Measurements from ENCODE around the gene IFT25. TPM values are rescaled to one million over a fixed set of nuclear protein-coding genes. Genes with fewer than 3 reads are reported as not detected.
"Not testable (repeated sequence)": the region's sequence is repeated elsewhere in the genome, so short reads cannot be mapped to it uniquely, and the experiment has no call there.

Gene IFT25
- polyA plus RNA-seq, 2 donors: 18.9 to 23.7 TPM

DNA sequence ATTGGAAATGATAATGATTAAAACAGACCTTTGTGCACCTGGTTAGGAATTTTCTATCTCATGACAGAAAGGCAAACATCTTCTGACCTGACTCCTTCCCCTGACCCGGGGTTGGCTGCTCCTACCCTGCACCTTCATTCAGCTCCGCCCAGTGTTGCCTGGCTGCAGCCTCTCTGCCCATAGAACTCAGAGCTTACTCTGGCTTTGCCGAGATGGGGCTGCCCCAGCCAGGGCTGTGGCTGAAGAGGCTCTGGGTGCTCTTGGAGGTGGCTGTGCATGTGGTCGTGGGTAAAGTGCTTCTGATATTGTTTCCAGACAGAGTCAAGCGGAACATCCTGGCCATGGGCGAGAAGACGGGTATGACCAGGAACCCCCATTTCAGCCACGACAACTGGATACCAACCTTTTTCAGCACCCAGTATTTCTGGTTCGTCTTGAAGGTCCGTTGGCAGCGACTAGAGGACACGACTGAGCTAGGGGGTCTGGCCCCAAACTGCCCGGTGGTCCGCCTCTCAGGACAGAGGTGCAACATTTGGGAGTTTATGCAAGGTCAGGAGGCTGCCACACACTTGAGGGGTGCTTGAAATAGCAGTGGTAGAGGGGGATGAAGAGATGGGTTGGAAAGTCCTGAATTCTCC, 51.4 kb downstream of the IFT25 start, which contains the start of gene DIO1:
Gene DIO1, plus strand, starts transcription at position 189 of the 638 bp plus-strand sequence. Its CDS starts 24 bp downstream, at position 213.
- peaks cover 0 to 6% of the 10 kb centered on the region in 2 donors for H3K4me1 ChIP-seq (ENCODE audit: control insufficient read depth in 2 of 2, insufficient read depth in 2 of 2, low read length in 1 of 2)
- H3K27ac ChIP-seq (ENCODE audit: low read depth in 2 of 2, low read length in 1 of 2): no peak within 1 kb of the TSS
- no peaks in the 10 kb centered on the region for H3K27me3 ChIP-seq (ENCODE audit: control insufficient read depth in 1 of 2, insufficient read depth in 2 of 2, low read length in 2 of 2)
- WGBS, 2 donors: 71 to 74% methylated on average over 14 of the region's 14 CpGs
- no peaks in the 10 kb centered on the region for H3K9me3 ChIP-seq (ENCODE audit: control insufficient read depth in 2 of 2, insufficient read depth in 1 of 2, low read depth in 1 of 2, low read length in 1 of 2)
- no peaks in the 10 kb centered on the region for H3K36me3 ChIP-seq (ENCODE audit: control insufficient read depth in 2 of 2, insufficient read depth in 2 of 2, low read length in 1 of 2)
- no peak within 1 kb of the TSS for H3K4me3 ChIP-seq (ENCODE audit: low read depth in 1 of 2, low read length in 2 of 2)

GRCh38 chr1:53892911-53893310, 52.6 kb downstream of the IFT25 start:
- Histone ChIP-seq H3K4me3 (ENCODE audit: low read depth in 1 of 2, low read length in 2 of 2) (no peak overlapping the region), H3K4me1 (ENCODE audit: control insufficient read depth in 2 of 2, insufficient read depth in 2 of 2, low read length in 1 of 2) (peaks cover 0 to 6% of the 10 kb centered on the region in 2 donors), H3K27ac (ENCODE audit: low read depth in 2 of 2, low read length in 1 of 2) (no peak overlapping the region), H3K36me3 (ENCODE audit: control insufficient read depth in 2 of 2, insufficient read depth in 2 of 2, low read length in 1 of 2) (no peaks in the 10 kb centered on the region), H3K27me3 (ENCODE audit: control insufficient read depth in 1 of 2, insufficient read depth in 2 of 2, low read length in 2 of 2) (no peaks in the 10 kb centered on the region), H3K9me3 (ENCODE audit: control insufficient read depth in 2 of 2, insufficient read depth in 1 of 2, low read depth in 1 of 2, low read length in 1 of 2) (no peaks in the 10 kb centered on the region)
- 70 to 81% methylated on average over 5 of the region's 5 CpGs for WGBS, 2 donors

DNA sequence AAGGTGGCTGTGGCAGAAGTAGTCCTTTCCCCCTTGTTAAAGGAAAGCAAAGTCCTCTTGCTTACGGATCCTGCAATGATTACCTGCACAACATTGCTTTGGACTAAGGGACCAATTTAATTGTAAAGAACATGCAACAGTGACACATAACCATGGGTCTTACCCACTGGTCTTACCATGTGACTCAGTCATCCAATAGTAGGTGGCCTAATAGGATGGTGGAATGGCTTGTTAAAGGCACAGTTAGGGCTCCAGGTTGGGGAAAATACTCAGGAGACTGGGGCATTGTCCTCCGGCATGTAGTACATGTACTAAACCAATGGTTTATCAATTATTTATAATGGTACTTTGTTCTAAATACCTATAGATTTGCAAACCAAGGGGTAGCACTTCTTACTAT, 53.8 kb downstream of the IFT25 start:
- H3K27ac ChIP-seq (ENCODE audit: low read depth in 2 of 2, low read length in 1 of 2): no peak overlapping the region
- no peaks in the 10 kb centered on the region for H3K36me3 ChIP-seq (ENCODE audit: control insufficient read depth in 2 of 2, insufficient read depth in 2 of 2, low read length in 1 of 2)
- peaks cover 0 to 7% of the 10 kb centered on the region in 2 donors for H3K4me1 ChIP-seq (ENCODE audit: control insufficient read depth in 2 of 2, insufficient read depth in 2 of 2, low read length in 1 of 2)
- H3K9me3 ChIP-seq (ENCODE audit: control insufficient read depth in 2 of 2, insufficient read depth in 1 of 2, low read depth in 1 of 2, low read length in 1 of 2): no peaks in the 10 kb centered on the region
- no peaks in the 10 kb centered on the region for H3K27me3 ChIP-seq (ENCODE audit: control insufficient read depth in 1 of 2, insufficient read depth in 2 of 2, low read length in 2 of 2)
- WGBS, 2 donors: 87 to 98% methylated on average over 2 of the region's 2 CpGs
- no peak overlapping the region for H3K4me3 ChIP-seq (ENCODE audit: low read depth in 1 of 2, low read length in 2 of 2)

DNA sequence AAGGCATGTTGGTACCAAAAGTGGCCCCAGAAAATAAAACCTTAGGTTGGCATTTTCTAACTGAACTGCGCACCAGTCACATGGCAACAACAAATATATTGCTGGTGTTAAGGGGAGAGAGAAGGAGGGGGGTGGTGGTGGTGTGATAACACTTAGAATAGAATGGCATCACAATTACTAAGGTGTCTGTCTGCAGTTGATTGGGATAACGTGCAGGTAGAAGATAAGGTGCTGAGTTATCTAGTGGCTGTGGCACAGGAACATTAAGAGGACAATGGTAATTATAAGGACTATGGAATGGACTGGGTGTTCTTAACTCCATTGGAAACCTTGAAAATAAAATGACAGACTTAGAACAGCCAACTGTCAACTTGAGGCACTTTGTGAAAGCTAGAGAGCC, 54.5 kb downstream of the IFT25 start:
- WGBS, 2 donors: 86 to 96% methylated on average over 2 of the region's 2 CpGs
- Histone ChIP-seq H3K27ac (ENCODE audit: low read depth in 2 of 2, low read length in 1 of 2) (no peak overlapping the region), H3K9me3 (ENCODE audit: control insufficient read depth in 2 of 2, insufficient read depth in 1 of 2, low read depth in 1 of 2, low read length in 1 of 2) (no peaks in the 10 kb centered on the region), H3K4me3 (ENCODE audit: low read depth in 1 of 2, low read length in 2 of 2) (no peak overlapping the region), H3K36me3 (ENCODE audit: control insufficient read depth in 2 of 2, insufficient read depth in 2 of 2, low read length in 1 of 2) (peaks cover 0 to 2% of the 10 kb centered on the region in 2 donors), H3K27me3 (ENCODE audit: control insufficient read depth in 1 of 2, insufficient read depth in 2 of 2, low read length in 2 of 2) (no peaks in the 10 kb centered on the region), H3K4me1 (ENCODE audit: control insufficient read depth in 2 of 2, insufficient read depth in 2 of 2, low read length in 1 of 2) (peaks cover 0 to 7% of the 10 kb centered on the region in 2 donors)

DNA sequence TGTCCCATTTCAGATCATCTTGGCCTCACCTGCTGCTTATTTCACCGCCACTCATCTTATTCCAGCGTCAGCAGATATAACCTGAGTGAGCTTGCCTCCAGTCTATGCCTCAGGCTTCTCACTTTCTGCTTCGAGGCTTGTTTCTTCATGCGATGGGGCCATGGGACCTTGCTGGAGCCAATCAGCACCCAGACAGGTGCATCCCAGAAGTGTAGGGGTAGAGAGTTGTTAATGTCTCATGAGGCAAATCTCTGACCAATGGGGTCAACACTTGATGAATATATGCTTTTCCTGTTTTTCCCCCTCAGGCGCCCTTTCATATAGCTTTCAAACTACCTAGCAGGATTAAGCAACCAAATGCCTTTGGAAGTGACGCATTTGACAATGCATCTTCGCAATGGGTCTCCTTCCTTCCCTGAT, 55.0 kb downstream of the IFT25 start:
- peak overlapping the region in 1 of 2 donors; percentile 71 for H3K27ac ChIP-seq (ENCODE audit: low read depth in 2 of 2, low read length in 1 of 2)
- WGBS, 2 donors: 66 to 67% methylated on average over 7 of the region's 7 CpGs

DNA sequence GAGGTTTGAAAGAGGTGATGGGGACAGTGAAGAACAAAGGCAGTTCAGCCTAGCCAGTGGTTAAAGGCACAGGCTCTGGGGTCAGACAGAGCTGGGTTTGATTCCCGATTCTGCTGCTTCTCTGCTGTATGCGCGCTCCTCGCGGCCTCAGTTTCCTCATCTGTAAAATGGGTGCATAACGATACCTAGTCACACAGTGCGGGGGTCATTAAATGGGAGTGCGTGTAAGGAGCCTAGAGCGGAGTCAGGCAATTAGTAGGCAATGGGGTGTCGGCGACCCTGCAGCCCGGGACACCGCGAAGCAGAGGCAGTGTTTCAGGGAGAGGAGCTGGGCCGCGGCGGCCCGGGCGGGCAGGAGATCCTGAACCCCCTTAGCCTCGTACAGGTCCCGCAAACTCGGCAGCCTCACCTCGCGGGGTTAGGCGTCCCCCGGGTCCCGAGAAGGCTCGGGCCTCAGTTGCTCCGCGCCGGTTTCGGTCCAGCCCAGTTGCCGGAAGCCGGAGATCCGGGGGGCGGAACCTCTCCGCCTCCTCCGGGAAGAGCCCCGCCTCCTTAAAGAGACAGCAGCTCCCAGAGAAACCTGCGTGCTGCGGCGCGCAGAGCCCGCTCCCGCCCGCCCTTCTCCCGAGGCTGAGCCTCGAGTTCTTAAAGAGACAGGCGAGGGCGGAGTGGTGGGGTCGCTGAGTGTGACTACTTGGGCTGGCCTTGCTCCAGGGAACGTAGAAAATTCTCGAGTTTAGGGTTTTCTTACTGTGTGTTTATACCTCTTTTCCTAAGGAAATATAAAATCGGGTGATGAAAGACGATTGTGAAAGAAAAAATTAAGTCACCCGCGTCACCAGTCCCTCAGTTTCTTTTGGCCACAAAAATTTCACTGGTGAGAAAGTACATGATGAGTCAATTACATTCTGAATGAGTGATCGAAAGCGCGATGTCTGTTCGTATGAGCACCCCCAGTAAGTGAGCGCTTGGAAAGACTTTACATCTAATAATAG, 55.9 kb downstream of the IFT25 start, which contains the start of gene YIPF1:
Gene YIPF1, minus strand, starts transcription at position 494 of the 995 bp plus-strand sequence. CDS start 860 bp downstream, outside the sequence.
- H3K27me3 ChIP-seq (ENCODE audit: control insufficient read depth in 1 of 2, insufficient read depth in 2 of 2, low read length in 2 of 2): no peaks in the 10 kb centered on the region
- peaks cover 0 to 3% of the 10 kb centered on the region in 2 donors for H3K36me3 ChIP-seq (ENCODE audit: control insufficient read depth in 2 of 2, insufficient read depth in 2 of 2, low read length in 1 of 2)
- no peaks in the 10 kb centered on the region for H3K9me3 ChIP-seq (ENCODE audit: control insufficient read depth in 2 of 2, insufficient read depth in 1 of 2, low read depth in 1 of 2, low read length in 1 of 2)
- H3K27ac ChIP-seq (ENCODE audit: low read depth in 2 of 2, low read length in 1 of 2): peak within 1 kb of the TSS; percentile 72 to 94
- peak within 1 kb of the TSS; percentile 78 to 92 for H3K4me3 ChIP-seq (ENCODE audit: low read depth in 1 of 2, low read length in 2 of 2)
- H3K4me1 ChIP-seq (ENCODE audit: control insufficient read depth in 2 of 2, insufficient read depth in 2 of 2, low read length in 1 of 2): peaks cover 0 to 4% of the 10 kb centered on the region in 2 donors
- WGBS, 2 donors: 2% methylated on average over 61 to 62 of the region's 62 CpGs

More for the DNA sequence above, 55.0 kb downstream of the IFT25 start:
- Histone ChIP-seq H3K9me3 (ENCODE audit: control insufficient read depth in 2 of 2, insufficient read depth in 1 of 2, low read depth in 1 of 2, low read length in 1 of 2) (no peaks in the 10 kb centered on the region), H3K4me1 (ENCODE audit: control insufficient read depth in 2 of 2, insufficient read depth in 2 of 2, low read length in 1 of 2) (peaks cover 0 to 4% of the 10 kb centered on the region in 2 donors), H3K4me3 (ENCODE audit: low read depth in 1 of 2, low read length in 2 of 2) (peak overlapping the region in 1 of 2 donors; percentile 78), H3K36me3 (ENCODE audit: control insufficient read depth in 2 of 2, insufficient read depth in 2 of 2, low read length in 1 of 2) (peaks cover 0 to 3% of the 10 kb centered on the region in 2 donors), H3K27me3 (ENCODE audit: control insufficient read depth in 1 of 2, insufficient read depth in 2 of 2, low read length in 2 of 2) (no peaks in the 10 kb centered on the region)

DNA sequence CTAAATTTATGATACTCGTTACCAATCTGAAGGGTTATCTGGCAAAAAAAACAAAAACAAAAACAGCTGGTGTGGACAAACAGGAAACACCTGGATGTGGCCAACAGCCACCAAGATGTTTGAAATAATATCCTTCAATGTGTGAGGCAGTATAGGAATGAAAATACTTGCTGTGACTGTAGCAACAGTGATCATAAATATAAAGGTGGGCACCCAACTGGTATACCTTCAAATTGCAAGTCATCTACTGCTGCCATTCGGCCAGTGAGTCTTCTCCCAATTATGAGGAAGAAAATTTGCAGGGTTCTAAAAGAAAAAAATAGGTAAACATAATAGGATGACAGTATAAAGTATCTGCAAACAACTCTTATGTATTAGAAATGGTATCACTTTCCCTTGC, 56.8 kb downstream of the IFT25 start:
- peaks cover 0 to 4% of the 10 kb centered on the region in 2 donors for H3K4me1 ChIP-seq (ENCODE audit: control insufficient read depth in 2 of 2, insufficient read depth in 2 of 2, low read length in 1 of 2)
- peaks cover 0 to 3% of the 10 kb centered on the region in 2 donors for H3K36me3 ChIP-seq (ENCODE audit: control insufficient read depth in 2 of 2, insufficient read depth in 2 of 2, low read length in 1 of 2)
- peak overlapping the region in 1 of 2 donors; percentile 78 for H3K4me3 ChIP-seq (ENCODE audit: low read depth in 1 of 2, low read length in 2 of 2)
- H3K27me3 ChIP-seq (ENCODE audit: control insufficient read depth in 1 of 2, insufficient read depth in 2 of 2, low read length in 2 of 2): no peaks in the 10 kb centered on the region
- H3K9me3 ChIP-seq (ENCODE audit: control insufficient read depth in 2 of 2, insufficient read depth in 1 of 2, low read depth in 1 of 2, low read length in 1 of 2): no peaks in the 10 kb centered on the region
- 56 to 61% methylated on average over 2 of the region's 2 CpGs for WGBS, 2 donors
- no peak overlapping the region for H3K27ac ChIP-seq (ENCODE audit: low read depth in 2 of 2, low read length in 1 of 2)

- not testable (repeated sequence) for H3K27ac ChIP-seq (ENCODE audit: low read depth in 2 of 2, low read length in 1 of 2); H3K27me3 ChIP-seq (ENCODE audit: control insufficient read depth in 1 of 2, insufficient read depth in 2 of 2, low read length in 2 of 2); H3K4me3 ChIP-seq (ENCODE audit: low read depth in 1 of 2, low read length in 2 of 2); H3K9me3 ChIP-seq (ENCODE audit: control insufficient read depth in 2 of 2, insufficient read depth in 1 of 2, low read depth in 1 of 2, low read length in 1 of 2); H3K4me1 ChIP-seq (ENCODE audit: control insufficient read depth in 2 of 2, insufficient read depth in 2 of 2, low read length in 1 of 2); H3K36me3 ChIP-seq (ENCODE audit: control insufficient read depth in 2 of 2, insufficient read depth in 2 of 2, low read length in 1 of 2)
- WGBS, 2 donors: 86 to 89% methylated on average over 6 of the region's 6 CpGs
Observed at GRCh38 chr1:53883600-53883999, 61.9 kb downstream of the IFT25 start.

DNA sequence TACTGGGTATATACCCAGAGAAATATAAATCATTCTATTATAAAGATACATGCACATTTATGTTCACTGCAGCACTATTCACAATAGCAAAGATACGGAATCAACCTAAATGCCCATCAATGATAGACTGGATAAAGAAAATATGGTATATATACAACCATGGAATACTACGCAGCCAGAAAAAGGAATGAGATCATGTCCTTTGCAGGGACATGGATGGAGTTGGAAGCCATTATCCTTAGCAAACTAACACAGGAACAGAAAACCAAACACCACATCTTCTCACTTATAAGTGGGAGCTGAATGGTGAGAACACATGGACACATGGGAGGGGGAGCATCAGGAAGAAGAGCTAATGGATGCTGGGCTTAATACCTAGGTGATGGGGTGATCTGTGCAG, 63.6 kb downstream of the IFT25 start:
- H3K27me3 ChIP-seq (ENCODE audit: control insufficient read depth in 1 of 2, insufficient read depth in 2 of 2, low read length in 2 of 2); H3K27ac ChIP-seq (ENCODE audit: low read depth in 2 of 2, low read length in 1 of 2); H3K9me3 ChIP-seq (ENCODE audit: control insufficient read depth in 2 of 2, insufficient read depth in 1 of 2, low read depth in 1 of 2, low read length in 1 of 2); H3K4me1 ChIP-seq (ENCODE audit: control insufficient read depth in 2 of 2, insufficient read depth in 2 of 2, low read length in 1 of 2); H3K4me3 ChIP-seq (ENCODE audit: low read depth in 1 of 2, low read length in 2 of 2): not testable (repeated sequence)
- H3K36me3 ChIP-seq (ENCODE audit: control insufficient read depth in 2 of 2, insufficient read depth in 2 of 2, low read length in 1 of 2): peaks cover 6 to 12% of the 10 kb centered on the region in 2 donors
- WGBS, 2 donors: 95 to 99% methylated on average over 2 of the region's 2 CpGs
